Esophagus squamous epithelium (tissue), 4 donors: ENCODE results near the gene DCANP1.

Experiments
- POLR2A ChIP-seq, 4 donors: fragments of 450-650 bp; IDR thresholded peaks; one replicate each; pipeline ENCODE4 v1.6.1; 2017; ENCODE audit warnings: antibody characterized with exemption in 4 of 4, mild to moderate bottlenecking in 4 of 4, moderate library complexity in 3 of 4
- TF ChIP-seq, protein P1 (sequence below), 6 experiments: fragments of 450-650 bp in 4 of 6; fragments of 200-600 bp in 2 of 6; sonication (generic) in 2 of 6; IDR thresholded peaks; one replicate each; pipeline ENCODE4 v1.5.1; 2016 to 2019; ENCODE audit warnings: antibody characterized with exemption in 6 of 6, mild to moderate bottlenecking in 4 of 6, moderate library complexity in 4 of 6

DNA sequence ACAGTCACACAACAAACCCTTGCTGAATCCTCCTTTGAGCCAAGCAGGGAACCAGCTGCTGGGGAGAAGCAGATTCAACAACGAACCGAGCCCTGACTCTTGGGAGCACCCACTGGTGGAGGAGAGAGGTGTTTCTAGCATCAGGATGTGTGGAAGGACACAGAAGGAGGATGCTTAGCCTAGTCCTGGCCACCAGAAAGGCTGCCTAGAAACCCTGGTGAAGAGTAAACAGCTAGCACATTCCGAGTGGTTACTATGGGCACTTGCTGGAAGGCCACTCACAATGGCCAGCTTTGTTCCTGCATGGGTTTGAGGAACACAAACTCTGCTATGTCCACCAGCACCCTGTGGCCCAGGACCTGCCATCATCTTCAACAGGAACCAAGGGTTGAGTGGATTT lies 3.2 kb upstream of the DCANP1 start:
- TF ChIP-seq, protein P1, sequence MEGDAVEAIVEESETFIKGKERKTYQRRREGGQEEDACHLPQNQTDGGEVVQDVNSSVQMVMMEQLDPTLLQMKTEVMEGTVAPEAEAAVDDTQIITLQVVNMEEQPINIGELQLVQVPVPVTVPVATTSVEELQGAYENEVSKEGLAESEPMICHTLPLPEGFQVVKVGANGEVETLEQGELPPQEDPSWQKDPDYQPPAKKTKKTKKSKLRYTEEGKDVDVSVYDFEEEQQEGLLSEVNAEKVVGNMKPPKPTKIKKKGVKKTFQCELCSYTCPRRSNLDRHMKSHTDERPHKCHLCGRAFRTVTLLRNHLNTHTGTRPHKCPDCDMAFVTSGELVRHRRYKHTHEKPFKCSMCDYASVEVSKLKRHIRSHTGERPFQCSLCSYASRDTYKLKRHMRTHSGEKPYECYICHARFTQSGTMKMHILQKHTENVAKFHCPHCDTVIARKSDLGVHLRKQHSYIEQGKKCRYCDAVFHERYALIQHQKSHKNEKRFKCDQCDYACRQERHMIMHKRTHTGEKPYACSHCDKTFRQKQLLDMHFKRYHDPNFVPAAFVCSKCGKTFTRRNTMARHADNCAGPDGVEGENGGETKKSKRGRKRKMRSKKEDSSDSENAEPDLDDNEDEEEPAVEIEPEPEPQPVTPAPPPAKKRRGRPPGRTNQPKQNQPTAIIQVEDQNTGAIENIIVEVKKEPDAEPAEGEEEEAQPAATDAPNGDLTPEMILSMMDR (IDR thresholded peaks at IDR 0.05) = no peak
- TF ChIP-seq POLR2A (IDR thresholded peaks at IDR 0.05) = no peak
